Neuronal stem cell (in vitro differentiated cells): ENCODE data around the gene ATP1A4.

ENCODE experiments used
- DNase-seq: peaks from one replicate; pipeline ENCODE4 v3.0.0-alpha.2; 2013; ENCODE audit warnings: low spot score
- H2AFZ ChIP-seq: one replicate; pipeline ENCODE4 v1.6.1; 2013; ENCODE audit warnings: mild to moderate bottlenecking, low read length, inconsistent platforms
- H2AK5ac ChIP-seq: 2 replicates; pipeline ENCODE4 v1.6.1; 2013; ENCODE audit warnings: low read depth, mild to moderate bottlenecking, inconsistent platforms, low read length, moderate library complexity, mixed read lengths
- H2BK120ac ChIP-seq: 2 replicates; pipeline ENCODE4 v1.6.1; 2013; ENCODE audit warnings: low read depth, mild to moderate bottlenecking, inconsistent platforms, low read length, moderate library complexity, mixed read lengths
- H2BK12ac ChIP-seq: one replicate; pipeline ENCODE4 v1.6.1; 2013; ENCODE audit warnings: low read length, inconsistent platforms
- H2BK15ac ChIP-seq: 2 replicates; pipeline ENCODE4 v1.6.1; 2013; ENCODE audit warnings: mild to moderate bottlenecking, low read length, inconsistent platforms, mixed read lengths
- H2BK5ac ChIP-seq: one replicate; pipeline ENCODE4 v1.6.1; 2013; ENCODE audit warnings: inconsistent platforms, mild to moderate bottlenecking, low read length, moderate library complexity
- H3K14ac ChIP-seq: one replicate; pipeline ENCODE4 v1.6.1; 2013; ENCODE audit warnings: low read length, inconsistent platforms
- H3K18ac ChIP-seq: 2 replicates; pipeline ENCODE4 v1.6.1; 2013; ENCODE audit warnings: low read length, inconsistent platforms
- H3K23ac ChIP-seq: 2 replicates; pipeline ENCODE4 v1.6.1; 2013; ENCODE audit warnings: low read depth, mild to moderate bottlenecking, mixed read lengths, low read length, inconsistent platforms; ENCODE audit not compliant: poor library complexity
- H3K27ac ChIP-seq: replicated peaks from 3 replicates; pipeline ENCODE4 v1.5.1; 2013; ENCODE audit warnings: low read length, inconsistent platforms
- H3K27me3 ChIP-seq, 3 experiments: 2 replicates each; pipeline ENCODE4 v1.6.1; 2013; ENCODE audit warnings: low read length in 3 of 3, mild to moderate bottlenecking in 2 of 3, inconsistent platforms in 1 of 3, low read depth in 1 of 3, mixed read lengths in 1 of 3, moderate library complexity in 1 of 3; ENCODE audit not compliant: control insufficient read depth in 3 of 3, insufficient read depth in 3 of 3
- H3K36me3 ChIP-seq, 2 donors: replicated peaks in 1 of 2; 2 replicates each; pipeline ENCODE4 v1.6.1; 2013; ENCODE audit warnings: low read length in 2 of 2; ENCODE audit not compliant: control insufficient read depth in 2 of 2, insufficient read depth in 2 of 2
- H3K4ac ChIP-seq: 2 replicates; pipeline ENCODE4 v1.6.1; 2013; ENCODE audit warnings: inconsistent platforms, mild to moderate bottlenecking, low read length, moderate library complexity
- H3K4me1 ChIP-seq, 2 donors: 1 replicate in 1 of 2; 2 replicates in 1 of 2; pipeline ENCODE4 v1.6.1; 2013; ENCODE audit warnings: low read length in 2 of 2, low read depth in 1 of 2; ENCODE audit not compliant: control insufficient read depth in 2 of 2, insufficient read depth in 1 of 2
- H3K4me2 ChIP-seq: one replicate; pipeline ENCODE4 v1.6.1; 2013; ENCODE audit warnings: mild to moderate bottlenecking, low read length, inconsistent platforms; ENCODE audit not compliant: insufficient read depth, poor library complexity, severe bottlenecking
- H3K4me3 ChIP-seq, 2 donors: 2 replicates each; pipeline ENCODE4 v1.5.1; 2013; ENCODE audit warnings: low read length in 2 of 2, mild to moderate bottlenecking in 2 of 2, inconsistent platforms in 1 of 2, moderate library complexity in 1 of 2
- H3K79me1 ChIP-seq: one replicate; pipeline ENCODE4 v1.6.1; 2013; ENCODE audit warnings: low read depth, mild to moderate bottlenecking, inconsistent platforms, low read length, moderate library complexity
- H3K9ac ChIP-seq: one replicate; pipeline ENCODE4 v1.6.1; 2013; ENCODE audit warnings: mild to moderate bottlenecking, low read depth, low read length, inconsistent platforms; ENCODE audit not compliant: poor library complexity
- H3K9me3 ChIP-seq, 2 donors: replicated peaks in 1 of 2; 2 replicates each; pipeline versions ENCODE3 to v1.6.1; 2013; ENCODE audit warnings: low read length in 2 of 2, mild to moderate bottlenecking in 2 of 2, inconsistent platforms in 1 of 2, low read depth in 1 of 2, mixed read lengths in 1 of 2, moderate library complexity in 1 of 2; ENCODE audit not compliant: control insufficient read depth in 2 of 2, insufficient read depth in 1 of 2
- H4K8ac ChIP-seq: one replicate; pipeline ENCODE4 v1.6.1; 2013; ENCODE audit warnings: low read depth, mild to moderate bottlenecking, inconsistent platforms, low read length, moderate library complexity
- H4K91ac ChIP-seq: one replicate; pipeline ENCODE4 v1.6.1; 2013; ENCODE audit warnings: low read length, low read depth, mild to moderate bottlenecking, inconsistent platforms; ENCODE audit not compliant: poor library complexity
- WGBS, 2 donors: extraction: QIAGEN DNeasy Blood & Tissue Kit; methylation state at CpG; one replicate each; pipeline ENCODE4 v1.1.7; 2013; ENCODE audit warnings: missing lambda C conversion rate in 2 of 2, mixed read lengths in 1 of 2; ENCODE audit not compliant: insufficient read length in 2 of 2, insufficient replicate concordance in 1 of 2; ENCODE audit errors: extremely low coverage in 2 of 2; 5-methylcytosine and 5-hydroxymethylcytosine counted together

ATP1A4 gene

DNA sequence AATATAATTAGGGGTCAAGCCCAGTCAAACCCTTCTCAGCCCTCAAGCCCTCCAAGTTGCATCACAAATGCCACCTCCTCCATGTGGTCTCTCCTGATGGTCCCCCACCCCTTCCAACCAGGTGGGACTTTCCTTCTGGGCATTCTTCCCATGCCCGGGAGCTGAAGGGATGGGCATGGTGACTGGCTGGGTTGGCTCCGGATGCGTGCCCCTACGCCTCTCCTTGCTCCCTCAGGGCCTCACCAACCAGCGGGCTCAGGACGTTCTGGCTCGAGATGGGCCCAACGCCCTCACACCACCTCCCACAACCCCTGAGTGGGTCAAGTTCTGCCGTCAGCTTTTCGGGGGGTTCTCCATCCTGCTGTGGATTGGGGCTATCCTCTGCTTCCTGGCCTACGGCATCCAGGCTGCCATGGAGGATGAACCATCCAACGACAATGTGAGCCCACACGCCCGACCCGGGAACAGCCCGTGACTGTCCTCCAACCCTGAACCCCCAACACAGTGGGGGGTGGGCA is 28.4 kb upstream of the ATP1A4 start:
- H3K9me3 ChIP-seq = no peaks in the 10 kb centered on the region
- peaks cover 4% of the 10 kb centered on the region for H3K79me1 ChIP-seq
- H3K23ac ChIP-seq = peak overlapping the region; percentile 61
- peak overlapping the region; percentile 79 for H2BK5ac ChIP-seq
- no peak overlapping the region for H3K18ac ChIP-seq
- H3K9ac ChIP-seq = no peak overlapping the region
- no peak for DNase-seq
- H3K4me3 ChIP-seq = no peak overlapping the region
- H3K4me2 ChIP-seq = no peak overlapping the region
- peaks cover 0 to 42% of the 10 kb centered on the region in 2 donors for H3K36me3 ChIP-seq
- no peak overlapping the region for H2BK120ac ChIP-seq
- no peak overlapping the region for H2BK12ac ChIP-seq
- WGBS, 2 donors = no CpG with 5 or more reads among the region's 16 CpGs
- H4K8ac ChIP-seq = no peak overlapping the region
- no peak overlapping the region for H3K4ac ChIP-seq
- no peak overlapping the region for H2BK15ac ChIP-seq
- no peak overlapping the region for H4K91ac ChIP-seq
- H3K14ac ChIP-seq = peak overlapping the region; percentile 32
- H3K4me1 ChIP-seq = peaks cover 8 to 11% of the 10 kb centered on the region in 2 donors
- H3K27ac ChIP-seq = no peak overlapping the region
- no peak overlapping the region for H2AFZ ChIP-seq
- H2AK5ac ChIP-seq = no peak overlapping the region
- H3K27me3 ChIP-seq = no peaks in the 10 kb centered on the region

DNA sequence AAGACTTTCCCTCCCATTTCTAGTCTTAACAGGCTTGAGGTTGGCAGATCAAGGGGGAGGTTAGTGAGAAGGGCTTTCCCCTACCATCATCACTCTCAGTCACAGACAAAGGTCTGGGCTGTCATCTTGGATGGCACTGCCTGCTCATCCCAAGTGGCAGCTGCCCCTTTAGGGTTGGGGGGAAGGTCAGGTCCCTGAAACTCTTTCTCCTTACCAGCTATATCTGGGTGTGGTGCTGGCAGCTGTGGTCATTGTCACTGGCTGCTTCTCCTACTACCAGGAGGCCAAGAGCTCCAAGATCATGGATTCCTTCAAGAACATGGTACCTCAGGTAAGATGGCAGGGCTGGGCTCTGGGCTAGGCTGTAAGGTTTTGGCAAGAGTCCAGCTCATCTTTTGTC is 27.7 kb upstream of the ATP1A4 start:
- Histone ChIP-seq H3K27ac (no peak overlapping the region), H2AK5ac (no peak overlapping the region), H3K23ac (no peak overlapping the region)

DNA sequence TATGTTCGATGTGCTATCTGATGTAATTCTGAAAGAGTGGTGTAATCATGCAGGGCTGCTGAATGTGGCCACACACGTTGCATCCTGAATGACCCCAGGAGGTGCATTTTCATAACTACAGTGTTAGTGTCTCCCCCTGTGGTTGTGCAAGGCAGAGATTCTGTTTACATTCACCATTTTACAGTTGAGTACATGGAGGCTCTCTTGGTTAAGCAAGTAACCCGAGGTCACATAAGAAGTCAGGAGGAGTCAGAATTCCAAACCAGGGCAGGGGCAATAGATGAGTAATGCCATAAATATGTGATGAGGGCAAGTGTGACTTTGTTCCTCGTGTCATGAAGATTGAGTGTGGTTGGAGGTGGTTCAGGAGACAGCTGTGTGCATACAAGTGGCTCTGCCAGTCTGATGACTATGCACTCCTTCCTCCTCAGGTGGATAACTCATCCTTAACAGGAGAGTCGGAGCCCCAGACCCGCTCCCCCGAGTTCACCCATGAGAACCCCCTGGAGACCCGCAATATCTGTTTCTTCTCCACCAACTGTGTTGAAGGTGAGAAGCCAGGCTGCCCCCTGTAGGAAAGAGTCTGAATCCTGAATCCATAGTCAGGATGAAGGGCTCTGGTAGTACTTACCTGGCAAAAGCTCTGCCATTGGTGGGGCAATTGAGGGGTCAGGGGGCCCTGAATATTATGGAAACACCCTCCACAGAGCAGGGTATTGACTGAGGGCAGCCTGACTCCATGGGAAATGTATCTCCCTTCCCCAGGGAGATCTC is 26.5 kb upstream of the ATP1A4 start:
- Histone ChIP-seq H3K4ac (no peak overlapping the region), H2BK120ac (no peak overlapping the region), H2AFZ (no peak overlapping the region), H3K4me3 (no peak overlapping the region), H2AK5ac (no peak overlapping the region), H3K36me3 (peaks cover 4 to 60% of the 10 kb centered on the region in 2 donors), H2BK5ac (no peak overlapping the region), H2BK15ac (no peak overlapping the region), H3K27me3 (no peaks in the 10 kb centered on the region), H3K9me3 (no peaks in the 10 kb centered on the region), H3K18ac (no peak overlapping the region), H3K27ac (no peak overlapping the region), H4K91ac (no peak overlapping the region), H2BK12ac (no peak overlapping the region), H3K4me1 (peaks cover 0 to 6% of the 10 kb centered on the region in 2 donors), H4K8ac (no peak overlapping the region), H3K9ac (no peak overlapping the region), H3K79me1 (peaks cover 4% of the 10 kb centered on the region), H3K14ac (no peak overlapping the region), H3K23ac (no peak overlapping the region), H3K4me2 (no peak overlapping the region)
- DNase-seq = no peak
- WGBS, 2 donors = no CpG with 5 or more reads among the region's 8 CpGs

More for the DNA sequence above, 27.7 kb upstream of the ATP1A4 start:
- Histone ChIP-seq H3K18ac (no peak overlapping the region), H3K4me2 (no peak overlapping the region), H4K91ac (no peak overlapping the region), H2AFZ (no peak overlapping the region), H3K14ac (no peak overlapping the region), H3K36me3 (peaks cover 1 to 49% of the 10 kb centered on the region in 2 donors), H3K4me3 (no peak overlapping the region), H2BK5ac (no peak overlapping the region), H3K9me3 (no peaks in the 10 kb centered on the region), H3K4me1 (peaks cover 2 to 6% of the 10 kb centered on the region in 2 donors), H3K4ac (no peak overlapping the region), H3K27me3 (no peaks in the 10 kb centered on the region), H3K79me1 (peaks cover 4% of the 10 kb centered on the region), H4K8ac (no peak overlapping the region), H3K9ac (no peak overlapping the region), H2BK12ac (no peak overlapping the region), H2BK120ac (no peak overlapping the region), H2BK15ac (no peak overlapping the region)
- DNase-seq = no peak

DNA sequence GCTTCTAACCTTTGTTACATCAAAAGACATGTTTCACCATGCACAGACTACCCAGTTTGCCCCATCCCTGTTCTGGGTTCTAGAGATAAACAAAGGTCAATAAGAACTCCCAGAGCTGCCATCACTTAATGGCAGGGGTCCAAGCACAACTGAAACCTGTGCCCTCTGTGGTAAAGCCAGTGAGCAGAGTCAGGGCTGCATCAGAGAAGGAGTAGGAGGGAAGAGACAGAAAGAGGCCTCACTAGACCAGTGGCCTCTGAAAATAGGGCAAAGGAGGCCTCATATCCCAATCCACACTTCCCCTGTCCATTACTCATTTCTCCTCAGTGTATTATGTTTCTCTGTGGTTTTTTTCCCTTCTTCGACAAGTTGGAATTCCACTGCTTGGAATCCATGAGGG is 25.7 kb upstream of the ATP1A4 start:
- H2AK5ac ChIP-seq = no peak overlapping the region
- no peak overlapping the region for H3K18ac ChIP-seq
- H3K9ac ChIP-seq = no peak overlapping the region
- peaks cover 4 to 66% of the 10 kb centered on the region in 2 donors for H3K36me3 ChIP-seq
- no peak overlapping the region for H2BK5ac ChIP-seq
- no peaks in the 10 kb centered on the region for H3K9me3 ChIP-seq
- H2BK12ac ChIP-seq = no peak overlapping the region
- no peak for DNase-seq
- no peak overlapping the region for H3K23ac ChIP-seq
- H3K4ac ChIP-seq = no peak overlapping the region
- H2BK120ac ChIP-seq = no peak overlapping the region
- H2BK15ac ChIP-seq = no peak overlapping the region
- H3K27me3 ChIP-seq = no peaks in the 10 kb centered on the region
- no peak overlapping the region for H4K91ac ChIP-seq
- H3K4me3 ChIP-seq = no peak overlapping the region
- H3K79me1 ChIP-seq = peaks cover 4% of the 10 kb centered on the region
- H2AFZ ChIP-seq = no peak overlapping the region
- no peak overlapping the region for H4K8ac ChIP-seq
- H3K27ac ChIP-seq = no peak overlapping the region
- H3K14ac ChIP-seq = no peak overlapping the region
- no CpG with 5 or more reads among the region's 1 CpG for WGBS, 2 donors
- H3K4me1 ChIP-seq = peaks cover 0 to 6% of the 10 kb centered on the region in 2 donors
- no peak overlapping the region for H3K4me2 ChIP-seq
